CD4-positive, alpha-beta memory T cell (primary cell): ENCODE data around the gene CEP112. TPM values are rescaled to one million over a fixed set of nuclear protein-coding genes. Genes with fewer than 3 reads are reported as not detected.

Source experiments
- CTCF ChIA-PET: fragments of 350-600 bp; sonication (Branson Sonifier 250); formaldehyde crosslinking; loops from one replicate; lab custom pipeline; 2021; ENCODE audit warnings: inconsistent platforms; ENCODE audit not compliant: partially characterized antibody; lab: Charles Lee
- POLR2A ChIA-PET: fragments of 350-600 bp; sonication (Branson Sonifier 250); formaldehyde crosslinking; loops from one replicate; lab custom pipeline; 2021; ENCODE audit not compliant: partially characterized antibody; lab: Charles Lee
- DNase-seq, 5 donors: peaks; one replicate each; pipeline versions ENCODE4 v3.0.0 to v3.0.0-alpha.2; 2020 to 2022; ENCODE audit warnings: mixed read lengths in 1 of 5
- H3K27ac ChIP-seq: one replicate; pipeline ENCODE4 v1.7.0; 2013; ENCODE audit warnings: low read depth, low read length
- H3K27me3 ChIP-seq: 2 replicates; pipeline ENCODE4 v1.7.0; 2013; ENCODE audit warnings: mild to moderate bottlenecking, low read length, moderate library complexity; ENCODE audit not compliant: insufficient read depth
- H3K36me3 ChIP-seq: 2 replicates; pipeline ENCODE4 v1.7.0; 2013; ENCODE audit warnings: mild to moderate bottlenecking, low read length, moderate library complexity; ENCODE audit not compliant: insufficient read depth
- H3K4me1 ChIP-seq: 2 replicates; pipeline ENCODE4 v1.7.0; 2013; ENCODE audit warnings: mild to moderate bottlenecking, low read length, moderate library complexity; ENCODE audit not compliant: insufficient read depth
- H3K4me3 ChIP-seq, 2 donors: one replicate each; pipeline ENCODE4 v1.7.0; 2013; ENCODE audit warnings: low read length in 2 of 2, mild to moderate bottlenecking in 1 of 2
- H3K9me3 ChIP-seq, 2 donors: one replicate each; pipeline ENCODE4 v1.7.0; 2013; ENCODE audit warnings: low read length in 2 of 2, control low read depth in 1 of 2; ENCODE audit not compliant: control insufficient read depth in 1 of 2
- H3K27ac Mint-ChIP-seq, 7 donors: one replicate each; pipeline ENCODE4 v1.8.0; 2020 to 2021; ENCODE audit warnings: mixed read lengths in 7 of 7, mild to moderate bottlenecking in 6 of 7, inconsistent platforms in 3 of 7, moderate library complexity in 3 of 7
- H3K27me3 Mint-ChIP-seq, 2 donors: one replicate each; pipeline ENCODE4 v1.8.0; 2020 to 2021; ENCODE audit warnings: mixed read lengths in 2 of 2
- H3K36me3 Mint-ChIP-seq, 2 donors: one replicate each; pipeline ENCODE4 v1.8.0; 2020 to 2021; ENCODE audit warnings: mixed read lengths in 2 of 2, inconsistent platforms in 1 of 2, mild to moderate bottlenecking in 1 of 2
- H3K4me1 Mint-ChIP-seq, 4 donors: one replicate each; pipeline ENCODE4 v1.8.0; 2020 to 2021; ENCODE audit warnings: mixed read lengths in 4 of 4, mild to moderate bottlenecking in 1 of 4
- H3K4me3 Mint-ChIP-seq, 8 donors: one replicate each; pipeline ENCODE4 v1.8.0; 2020 to 2021; ENCODE audit warnings: mixed read lengths in 8 of 8, mild to moderate bottlenecking in 7 of 8, moderate library complexity in 6 of 8, inconsistent platforms in 3 of 8
- H3K9me3 Mint-ChIP-seq, 8 donors: one replicate each; pipeline ENCODE4 v1.8.0; 2020 to 2021; ENCODE audit warnings: mixed read lengths in 8 of 8, mild to moderate bottlenecking in 5 of 8, inconsistent platforms in 3 of 8, moderate library complexity in 1 of 8
- intact Hi-C: fragments of 100-400 bp; cut with micrococcal nuclease; formaldehyde crosslinking; loops from one replicate; pipeline ENCODE4 v1.15.1; 2023
- polyA plus RNA-seq, 2 donors: library from polyadenylated mRNA; unstranded; fragments of 300-500 nt; fragmentation: Illumina TruSeq; gene quantifications; one replicate each; pipeline ENCODE4 v1.2.3, GENCODE V29; 2021
- total RNA-seq, 2 experiments: library from RNA; stranded (reverse); gene quantifications; one replicate each; pipeline ENCODE4 v1.2.3, GENCODE V29; 2021

CEP112 gene
- total and polyA plus RNA-seq, 4 experiments from 2014 or later = 0.34 to 3.9 (median 1.4) TPM

DNA sequence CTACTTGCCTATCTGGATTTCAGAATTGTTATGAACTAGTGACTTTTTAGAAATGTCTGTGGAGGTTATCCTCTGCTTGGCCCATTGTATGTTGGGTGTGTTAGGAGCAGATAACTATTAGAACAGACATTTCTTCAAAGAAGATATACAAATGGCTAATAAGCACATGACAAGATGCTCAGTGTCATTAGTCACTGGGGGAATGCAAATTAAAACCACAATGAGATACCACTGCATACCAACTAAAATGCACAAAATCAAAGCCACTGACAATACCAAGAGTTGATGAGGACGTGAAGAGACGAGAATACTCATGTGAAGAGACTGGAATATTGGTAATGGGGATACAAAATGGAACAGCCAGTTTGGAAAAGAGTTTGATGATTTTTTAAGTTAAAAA lies 39.2 kb downstream of the CEP112 start:
- Mint-ChIP-seq H3K36me3 (peaks cover 0 to 8% of the 10 kb centered on the region in 2 donors), H3K27ac (peak overlapping the region in 1 of 7 donors; percentile 2), H3K27me3 (no peaks in the 10 kb centered on the region), H3K9me3 (peaks cover 0 to 9% (median 4%) of the 10 kb centered on the region in 8 donors), H3K4me3 (no peak overlapping the region), H3K4me1 (peaks cover 0 to 9% (median 4%) of the 10 kb centered on the region in 4 donors)
- Histone ChIP-seq H3K4me1 (no peaks in the 10 kb centered on the region), H3K36me3 (no peaks in the 10 kb centered on the region), H3K4me3 (no peak overlapping the region), H3K9me3 (no peaks in the 10 kb centered on the region), H3K27ac (no peak overlapping the region), H3K27me3 (no peaks in the 10 kb centered on the region)
- POLR2A ChIA-PET = no interaction called here
- intact Hi-C loops = no loop called here
- CTCF ChIA-PET = interaction anchor here (2.3 kb wide), 1 partner anchor 12 kb away, joined by 12 read pairs; no protein-coding TSS in a partner anchor
- no peak for DNase-seq

DNA sequence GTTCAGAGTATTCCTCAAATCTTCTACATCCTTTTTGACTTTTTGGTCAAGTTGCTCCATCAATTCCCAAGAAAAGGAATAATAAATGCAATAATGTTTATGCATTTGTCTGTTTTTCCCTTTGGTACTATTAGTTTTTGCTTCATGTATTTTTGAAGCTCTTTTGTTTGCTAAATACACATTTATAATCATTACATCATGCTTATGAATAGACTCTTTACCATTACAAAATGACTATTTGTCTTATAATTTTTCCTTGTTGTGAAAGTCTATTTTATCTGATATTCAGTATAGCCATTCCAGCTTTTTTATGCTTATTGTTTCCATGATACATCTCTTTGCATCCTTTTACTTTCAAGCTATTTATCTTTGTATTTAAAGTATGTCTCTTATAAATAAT lies 41.2 kb downstream of the CEP112 start:
- ChIA-PET POLR2A (no interaction called here), CTCF (interaction anchor here (1.1 to 2.3 kb wide), 3 partner anchors 10 to 14 kb away, joined by 3 to 12 read pairs (median 3); no protein-coding TSS in a partner anchor)
- Mint-ChIP-seq H3K9me3 (no peaks in the 10 kb centered on the region), H3K4me3 (no peak overlapping the region), H3K27me3 (no peaks in the 10 kb centered on the region), H3K4me1 (peaks cover 0 to 9% (median 4%) of the 10 kb centered on the region in 4 donors), H3K36me3 (peaks cover 0 to 3% of the 10 kb centered on the region in 2 donors), H3K27ac (no peak overlapping the region)
- no peaks in the 10 kb centered on the region for H3K36me3 ChIP-seq
- no peak overlapping the region for H3K4me3 ChIP-seq
- no peaks in the 10 kb centered on the region for H3K27me3 ChIP-seq
- DNase-seq = no peak
- intact Hi-C loops = no loop called here
- no peaks in the 10 kb centered on the region for H3K9me3 ChIP-seq
- H3K27ac ChIP-seq = no peak overlapping the region
- no peaks in the 10 kb centered on the region for H3K4me1 ChIP-seq

DNA sequence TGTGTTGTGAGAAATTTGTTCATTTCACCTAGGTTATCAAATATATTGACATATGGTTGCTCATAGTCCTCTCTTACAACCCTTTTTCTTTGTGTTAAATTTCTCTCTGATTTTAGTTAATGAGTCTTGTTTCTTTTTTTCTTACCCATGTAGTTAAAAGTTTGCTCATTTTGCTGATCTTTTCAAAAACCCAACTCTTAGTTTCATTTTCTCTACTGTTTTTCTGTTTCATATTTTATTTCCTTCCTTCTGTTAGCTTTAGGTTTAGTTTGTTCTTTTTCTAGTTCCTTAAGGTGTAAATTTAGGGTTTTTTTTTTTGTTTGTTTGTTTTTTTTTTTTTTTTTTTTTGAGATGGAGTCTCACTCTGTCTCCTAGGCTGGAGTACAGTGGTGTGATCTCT lies 42.4 kb downstream of the CEP112 start:
- ChIA-PET POLR2A (no interaction called here), CTCF (no interaction called here)
- no peaks in the 10 kb centered on the region for H3K4me1 ChIP-seq
- Mint-ChIP-seq H3K36me3 (peaks cover 0 to 3% of the 10 kb centered on the region in 2 donors), H3K9me3 (no peaks in the 10 kb centered on the region), H3K4me1 (peaks cover 0 to 6% (median 4%) of the 10 kb centered on the region in 4 donors), H3K27ac (peak overlapping the region in 1 of 7 donors; percentile 33), H3K27me3 (no peaks in the 10 kb centered on the region), H3K4me3 (no peak overlapping the region)
- no peaks in the 10 kb centered on the region for H3K9me3 ChIP-seq
- no peak overlapping the region for H3K4me3 ChIP-seq
- intact Hi-C loops = no loop called here
- no peaks in the 10 kb centered on the region for H3K36me3 ChIP-seq
- DNase-seq = no peak
- H3K27ac ChIP-seq = no peak overlapping the region
- no peaks in the 10 kb centered on the region for H3K27me3 ChIP-seq

DNA sequence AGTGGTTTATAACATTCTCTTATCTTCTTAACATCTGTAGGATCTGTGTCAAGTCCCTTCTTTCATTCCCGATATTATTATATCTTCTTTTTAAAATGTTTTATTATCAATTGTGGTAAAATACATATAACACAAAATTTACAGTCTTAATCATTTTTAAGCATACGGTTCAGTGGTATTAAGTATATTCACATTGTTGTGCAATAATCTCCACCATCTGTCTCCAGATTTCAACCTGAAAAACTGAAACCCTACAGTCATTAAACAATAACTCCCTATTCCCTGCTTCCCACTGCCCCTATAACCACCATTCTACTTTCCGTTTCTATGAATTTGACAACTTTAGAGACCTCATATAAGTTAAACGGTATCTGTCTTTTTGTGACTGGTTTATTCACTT lies 45.5 kb downstream of the CEP112 start:
- DNase-seq = no peak
- no peaks in the 10 kb centered on the region for H3K36me3 Mint-ChIP-seq
- Histone ChIP-seq H3K4me3 (no peak overlapping the region), H3K36me3 (no peaks in the 10 kb centered on the region), H3K9me3 (no peaks in the 10 kb centered on the region), H3K27me3 (no peaks in the 10 kb centered on the region), H3K27ac (no peak overlapping the region), H3K4me1 (no peaks in the 10 kb centered on the region)
- intact Hi-C loops = no loop called here
- peaks cover 0 to 2% of the 10 kb centered on the region in 2 donors for H3K27me3 Mint-ChIP-seq
- peaks cover 0 to 4% (median 4%) of the 10 kb centered on the region in 4 donors for H3K4me1 Mint-ChIP-seq
- H3K9me3 Mint-ChIP-seq = no peaks in the 10 kb centered on the region
- ChIA-PET POLR2A (no interaction called here), CTCF (no interaction called here)
- H3K4me3 Mint-ChIP-seq = no peak overlapping the region
- no peak overlapping the region for H3K27ac Mint-ChIP-seq

DNA sequence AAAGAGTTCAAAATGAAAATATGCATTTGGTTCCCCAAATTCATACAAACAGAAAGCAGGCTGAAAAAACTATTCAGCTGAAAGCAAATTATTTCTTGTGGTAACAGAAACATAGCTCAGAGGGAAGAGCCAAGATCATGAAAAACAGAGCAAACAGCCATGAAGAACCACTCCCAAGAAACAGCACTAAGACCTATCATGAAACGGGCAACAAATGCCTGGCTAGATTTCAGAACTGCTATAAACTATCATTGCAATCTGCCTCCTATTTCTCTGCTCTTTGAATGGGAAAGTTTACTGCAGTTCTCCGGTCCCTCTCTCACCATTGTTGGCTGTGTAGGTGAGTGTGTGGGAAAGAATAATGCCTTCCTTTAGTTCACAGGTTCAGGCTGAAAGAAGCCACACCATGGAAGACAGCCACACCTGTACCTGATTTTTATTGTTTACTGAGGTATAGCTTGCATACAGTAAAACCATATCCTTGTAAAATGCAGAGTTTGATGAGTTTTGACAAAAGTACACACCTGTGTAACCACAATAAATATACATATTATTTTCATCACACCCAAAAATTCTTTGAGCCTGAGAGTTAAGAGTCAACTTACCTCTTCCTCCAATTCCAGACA lies 48.2 kb downstream of the CEP112 start:
- ChIA-PET POLR2A (no interaction called here), CTCF (interaction anchor here (1.3 to 1.6 kb wide), 2 partner anchors 12 to 21 kb away, joined by 3 to 5 read pairs; no protein-coding TSS in a partner anchor)
- H3K36me3 Mint-ChIP-seq = no peaks in the 10 kb centered on the region

DNA sequence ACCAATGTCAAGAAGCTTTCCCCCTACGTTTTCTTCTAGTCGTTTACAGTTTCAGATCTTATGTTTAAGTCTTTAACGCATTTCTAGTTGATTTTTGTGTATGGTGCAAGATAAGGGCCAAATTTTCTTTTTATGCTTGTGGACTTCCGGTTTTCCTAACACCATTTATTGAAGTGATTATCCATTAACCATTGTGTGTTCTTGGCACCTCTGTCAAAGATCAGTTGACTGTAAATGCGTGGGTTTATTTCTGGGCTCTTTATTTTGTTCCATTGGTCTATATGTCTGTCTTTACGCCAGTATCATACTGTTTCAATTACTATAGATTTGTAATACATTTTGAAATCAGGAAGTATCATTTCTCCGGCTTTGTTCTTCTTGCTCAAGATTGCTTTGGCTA lies 49.5 kb downstream of the CEP112 start:
- Histone ChIP-seq H3K4me3 (no peak overlapping the region), H3K27ac (no peak overlapping the region), H3K27me3 (no peaks in the 10 kb centered on the region), H3K36me3 (no peaks in the 10 kb centered on the region), H3K9me3 (no peaks in the 10 kb centered on the region), H3K4me1 (no peaks in the 10 kb centered on the region)
- peaks cover 0 to 4% of the 10 kb centered on the region in 2 donors for H3K36me3 Mint-ChIP-seq
- POLR2A ChIA-PET = no interaction called here
- H3K4me3 Mint-ChIP-seq = no peak overlapping the region
- CTCF ChIA-PET = interaction anchor here (1.6 kb wide), 1 partner anchor 22 kb away, joined by 5 read pairs; no protein-coding TSS in a partner anchor
- H3K27ac Mint-ChIP-seq = no peak overlapping the region
- intact Hi-C loops = no loop called here
- H3K27me3 Mint-ChIP-seq = peaks cover 0 to 2% of the 10 kb centered on the region in 2 donors
- H3K4me1 Mint-ChIP-seq = peaks cover 0 to 4% (median 0%) of the 10 kb centered on the region in 4 donors
- no peak for DNase-seq
- H3K9me3 Mint-ChIP-seq = peaks cover 0 to 5% (median 2%) of the 10 kb centered on the region in 8 donors

More for the DNA sequence above, 48.2 kb downstream of the CEP112 start:
- Mint-ChIP-seq H3K4me1 (peaks cover 0 to 2% (median 0%) of the 10 kb centered on the region in 4 donors), H3K27ac (no peak overlapping the region), H3K4me3 (no peak overlapping the region), H3K9me3 (no peaks in the 10 kb centered on the region), H3K27me3 (peaks cover 0 to 2% of the 10 kb centered on the region in 2 donors)
- Histone ChIP-seq H3K27ac (no peak overlapping the region), H3K9me3 (no peaks in the 10 kb centered on the region), H3K4me3 (no peak overlapping the region), H3K27me3 (no peaks in the 10 kb centered on the region), H3K4me1 (no peaks in the 10 kb centered on the region), H3K36me3 (no peaks in the 10 kb centered on the region)
- intact Hi-C loops = no loop called here
- peak in 1 of 5 donors; percentile 27 for DNase-seq

DNA sequence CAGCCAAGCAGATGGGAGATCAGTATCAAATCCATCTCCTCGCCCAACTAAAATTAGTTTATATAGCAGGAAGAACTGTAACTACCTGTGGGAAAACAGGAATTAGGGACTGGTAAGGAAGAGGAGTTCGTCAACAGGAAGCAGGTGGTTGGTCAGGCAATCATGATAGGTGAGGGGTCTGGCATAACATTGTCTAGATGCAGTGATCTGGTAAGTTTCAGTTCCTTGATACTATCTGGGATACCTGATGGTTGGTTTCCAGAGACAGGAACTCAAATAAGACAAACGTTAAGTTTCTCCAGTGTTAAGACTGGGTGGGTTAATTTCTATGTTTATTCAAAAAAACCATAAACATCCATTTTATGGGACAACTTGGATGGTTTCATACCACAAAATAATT lies 53.8 kb downstream of the CEP112 start:
- POLR2A ChIA-PET = no interaction called here
- Mint-ChIP-seq H3K36me3 (peaks cover 5 to 11% of the 10 kb centered on the region in 2 donors), H3K4me3 (no peak overlapping the region), H3K4me1 (peaks cover 0 to 4% (median 0%) of the 10 kb centered on the region in 4 donors), H3K27ac (no peak overlapping the region), H3K9me3 (peaks cover 2 to 14% (median 8%) of the 10 kb centered on the region in 8 donors), H3K27me3 (peaks cover 0 to 2% of the 10 kb centered on the region in 2 donors)
- Histone ChIP-seq H3K36me3 (no peaks in the 10 kb centered on the region), H3K4me3 (no peak overlapping the region), H3K27ac (no peak overlapping the region), H3K9me3 (no peaks in the 10 kb centered on the region), H3K27me3 (no peaks in the 10 kb centered on the region), H3K4me1 (no peaks in the 10 kb centered on the region)
- CTCF ChIA-PET = no interaction called here
- DNase-seq = no peak
- intact Hi-C loops = no loop called here
